Stomach (tissue), 9 donors: Measurements from ENCODE around the gene OS9. TPM values are rescaled to one million over a fixed set of nuclear protein-coding genes. Genes with fewer than 3 reads are reported as not detected.

Experiments used
- DNase-seq, 2 donors: peaks; one replicate each; pipeline versions ENCODE4 v3.0.0 to v3.0.0-alpha.2; 2013 to 2019
- H3K27ac ChIP-seq, 5 donors: fragments of 200-600 bp in 4 of 5; sonication (generic) in 4 of 5; one replicate each; pipeline ENCODE4 v1.5.1; 2013 to 2019; ENCODE audit warnings: mild to moderate bottlenecking in 1 of 5, moderate library complexity in 1 of 5
- H3K27me3 ChIP-seq, 3 donors: fragments of 200-600 bp; sonication (generic); one replicate each; pipeline ENCODE4 v1.5.1; 2017 to 2019; ENCODE audit warnings: mixed run types in 1 of 3
- H3K36me3 ChIP-seq, 4 donors: fragments of 200-600 bp; sonication (generic); 1 replicate in 3 of 4; 2 replicates in 1 of 4; pipeline ENCODE4 v1.5.1; 2016 to 2019
- H3K4me1 ChIP-seq, 4 donors: fragments of 200-600 bp; sonication (generic); one replicate each; pipeline ENCODE4 v1.5.1; 2016 to 2019
- H3K4me3 ChIP-seq, 4 donors: fragments of 200-600 bp; sonication (generic) in 3 of 4; one replicate each; pipeline ENCODE4 v1.5.1; 2016 to 2019; ENCODE audit warnings: mild to moderate bottlenecking in 1 of 4
- H3K9me3 ChIP-seq, 4 donors: fragments of 200-600 bp; sonication (generic); one replicate each; pipeline ENCODE4 v1.5.1; 2016 to 2019
- EP300 ChIP-seq: sonication (generic); formaldehyde crosslinking; IDR thresholded peaks from one replicate; pipeline ENCODE4 v1.6.1; 2017; ENCODE audit warnings: antibody characterized with exemption
- POLR2A ChIP-seq, 4 donors: fragments of 450-650 bp; IDR thresholded peaks; one replicate each; pipeline ENCODE4 v1.6.1; 2016; ENCODE audit warnings: antibody characterized with exemption in 4 of 4, control low read depth in 2 of 4, mild to moderate bottlenecking in 1 of 4, moderate library complexity in 1 of 4
- POLR2AphosphoS5 ChIP-seq, 3 donors: sonication (generic); formaldehyde crosslinking; IDR thresholded peaks; one replicate each; pipeline ENCODE4 v1.6.1; 2016; ENCODE audit warnings: antibody characterized with exemption in 3 of 3
- WGBS, 5 donors: extraction: QIAGEN DNeasy Blood & Tissue Kit in 3 of 5; methylation state at CpG; one replicate each; pipeline versions ENCODE4 v1.1.5 to v1.1.7; 2013 to 2018; 5-methylcytosine and 5-hydroxymethylcytosine counted together
- intact Hi-C: fragments of 100-400 bp; cut with DNase I; formaldehyde crosslinking; loops from one replicate; pipeline ENCODE4 v1.15.1; 2023; ENCODE audit warnings: low total_unique reads
- polyA plus RNA-seq, 3 donors: library from polyadenylated mRNA; stranded (reverse); fragments of 200-250 nt; gene quantifications; one replicate each; pipeline ENCODE4 v1.2.3, GENCODE V29; 2013
- total RNA-seq, 5 donors: library from RNA; depleted of rRNA; stranded (reverse); fragments of >200 nt; gene quantifications; one replicate each; pipeline versions ENCODE4 v1.1.0 to v1.2.3, GENCODE V29; 2014 to 2016
- TF ChIP-seq, protein P1 (sequence below), 7 experiments: fragments of 450-650 bp in 4 of 7; fragments of 200-600 bp in 3 of 7; sonication (generic) in 3 of 7; IDR thresholded peaks; one replicate each; pipeline ENCODE4 v1.5.1; 2016 to 2019; ENCODE audit warnings: antibody characterized with exemption in 7 of 7, control low read depth in 2 of 7, mild to moderate bottlenecking in 1 of 7
- donor health status: healthy with polysubstance abuse.
- donor health status: Bipolar disorder and iron deficiency.
- donor health status: healthy.

The OS9 gene
- total and polyA plus RNA-seq, 8 donors = 85.8 to 408 (median 169) TPM

DNA sequence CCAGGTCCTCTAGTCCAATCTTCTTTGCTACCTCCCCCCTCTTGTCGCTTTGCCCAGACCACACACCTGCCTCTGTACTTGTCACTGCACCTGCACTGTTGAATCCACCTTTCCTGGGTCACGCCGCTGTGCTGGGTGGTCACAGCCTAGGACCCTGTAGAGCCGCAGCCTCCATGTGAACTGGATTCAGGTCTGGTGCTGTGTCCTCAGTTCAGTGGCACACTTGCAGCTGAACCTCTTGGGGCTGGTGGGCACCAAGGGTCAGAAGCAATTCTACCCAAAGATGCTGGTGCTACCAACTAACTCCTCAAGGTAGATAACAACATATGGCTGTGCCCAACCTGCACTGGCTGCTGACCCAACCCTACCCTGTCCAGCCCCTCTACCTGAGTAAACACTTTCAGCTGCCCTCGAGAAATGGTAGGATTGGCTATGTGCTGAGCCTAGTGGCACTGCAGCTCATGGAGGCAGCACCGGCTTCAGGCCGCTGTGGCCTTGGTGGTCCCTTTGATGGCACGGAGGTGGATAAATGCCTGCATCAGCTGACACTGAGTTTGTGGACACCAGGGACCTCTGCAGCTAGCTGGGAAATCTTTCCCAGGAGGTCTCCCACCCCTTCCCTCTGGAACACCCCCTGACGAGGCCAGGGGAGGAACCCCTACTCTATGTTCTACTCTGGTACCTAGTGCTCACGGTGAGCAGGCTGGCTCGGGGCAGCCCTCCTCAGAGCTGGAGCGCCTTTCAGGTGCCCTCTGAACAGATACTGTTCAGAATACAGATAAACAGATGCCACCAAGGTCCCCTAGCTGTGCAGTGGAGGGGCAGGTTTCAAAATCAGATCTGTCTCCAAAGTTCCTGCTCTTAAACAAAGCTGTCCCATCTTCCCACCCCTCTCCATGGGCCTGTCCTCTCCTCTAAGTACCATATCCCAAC is 30.3 kb downstream of the OS9 start:
- H3K4me3 ChIP-seq = no peak overlapping the region
- peaks cover 19 to 47% (median 34%) of the 10 kb centered on the region in 4 donors for H3K36me3 ChIP-seq
- H3K27ac ChIP-seq = no peak overlapping the region
- intact Hi-C loops = no loop called here
- H3K27me3 ChIP-seq = peaks cover 0 to 49% (median 0%) of the 10 kb centered on the region in 3 donors
- H3K9me3 ChIP-seq = no peaks in the 10 kb centered on the region
- peaks cover 19 to 27% (median 22%) of the 10 kb centered on the region in 4 donors for H3K4me1 ChIP-seq
- WGBS, 5 donors = 73 to 81% (median 77%) methylated on average over 8 to 12 of the region's 12 CpGs
- DNase-seq = peak in 1 of 2 donors; percentile 7
- TF ChIP-seq POLR2A (IDR thresholded peaks at IDR 0.05) (no peak), POLR2AphosphoS5 (IDR thresholded peaks at IDR 0.05) (no peak), EP300 (no peak)
- TF ChIP-seq, protein P1, sequence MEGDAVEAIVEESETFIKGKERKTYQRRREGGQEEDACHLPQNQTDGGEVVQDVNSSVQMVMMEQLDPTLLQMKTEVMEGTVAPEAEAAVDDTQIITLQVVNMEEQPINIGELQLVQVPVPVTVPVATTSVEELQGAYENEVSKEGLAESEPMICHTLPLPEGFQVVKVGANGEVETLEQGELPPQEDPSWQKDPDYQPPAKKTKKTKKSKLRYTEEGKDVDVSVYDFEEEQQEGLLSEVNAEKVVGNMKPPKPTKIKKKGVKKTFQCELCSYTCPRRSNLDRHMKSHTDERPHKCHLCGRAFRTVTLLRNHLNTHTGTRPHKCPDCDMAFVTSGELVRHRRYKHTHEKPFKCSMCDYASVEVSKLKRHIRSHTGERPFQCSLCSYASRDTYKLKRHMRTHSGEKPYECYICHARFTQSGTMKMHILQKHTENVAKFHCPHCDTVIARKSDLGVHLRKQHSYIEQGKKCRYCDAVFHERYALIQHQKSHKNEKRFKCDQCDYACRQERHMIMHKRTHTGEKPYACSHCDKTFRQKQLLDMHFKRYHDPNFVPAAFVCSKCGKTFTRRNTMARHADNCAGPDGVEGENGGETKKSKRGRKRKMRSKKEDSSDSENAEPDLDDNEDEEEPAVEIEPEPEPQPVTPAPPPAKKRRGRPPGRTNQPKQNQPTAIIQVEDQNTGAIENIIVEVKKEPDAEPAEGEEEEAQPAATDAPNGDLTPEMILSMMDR (IDR thresholded peaks at IDR 0.05) = no peak

DNA sequence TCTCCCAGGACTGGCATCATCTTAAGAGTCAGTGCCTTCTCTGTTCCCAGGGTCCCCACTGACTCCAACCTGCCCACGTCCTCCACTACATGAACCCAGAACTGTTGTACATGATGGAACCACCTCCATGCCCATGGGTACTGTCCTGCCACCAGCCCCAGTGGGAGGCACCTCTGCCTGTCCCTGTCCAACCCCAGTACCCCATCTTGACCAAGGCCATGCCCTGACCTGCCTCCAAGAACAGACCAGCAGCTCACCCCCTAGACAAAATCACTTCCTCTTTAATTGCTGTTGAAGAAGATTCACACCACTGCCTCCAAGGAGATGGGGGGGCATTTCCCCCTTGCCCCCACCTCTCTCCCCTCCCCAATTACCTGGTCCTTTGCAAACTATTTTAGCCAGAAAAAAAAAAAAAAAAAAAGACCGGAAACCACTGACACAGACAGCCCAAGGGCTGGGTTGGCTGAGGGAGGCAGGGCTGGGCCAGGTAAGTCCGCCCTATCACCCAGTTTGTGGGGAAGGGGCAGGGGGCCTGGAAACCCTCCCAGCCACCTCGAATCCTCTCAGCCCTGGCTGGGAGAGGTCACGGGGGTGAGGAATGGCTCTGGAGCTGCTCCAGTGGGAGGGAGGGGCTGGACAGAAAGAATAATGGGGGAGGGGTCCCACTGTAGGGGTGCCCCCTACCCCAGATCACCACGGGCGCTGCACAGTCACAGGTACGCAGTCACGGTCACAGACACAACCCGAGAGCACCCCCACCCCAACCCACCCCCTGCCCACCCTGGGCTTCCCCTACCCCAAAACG is 31.2 kb downstream of the OS9 start:
- H3K4me3 ChIP-seq = no peak overlapping the region
- H3K36me3 ChIP-seq = peaks cover 13 to 40% (median 25%) of the 10 kb centered on the region in 4 donors

DNA sequence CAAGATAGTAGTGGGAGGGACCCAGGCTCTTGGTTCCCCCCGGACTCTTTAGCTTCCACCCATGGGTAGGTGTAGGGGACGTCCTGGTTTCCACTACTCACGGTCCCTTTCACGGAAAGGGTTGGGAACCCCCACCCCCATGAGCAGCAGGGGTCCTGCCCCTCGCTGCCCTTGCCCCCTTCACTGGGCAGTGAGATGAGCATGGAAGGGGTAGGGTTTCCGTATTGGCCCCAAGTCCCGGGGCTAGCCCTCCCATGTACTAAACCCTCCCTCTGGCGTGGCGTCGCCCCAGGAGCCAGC is 31.9 kb downstream of the OS9 start:
- peak overlapping the region; percentile 55 to 68 (median 60) for H3K4me3 ChIP-seq
- H3K4me1 ChIP-seq = peaks cover 19 to 27% (median 22%) of the 10 kb centered on the region in 4 donors
- H3K27me3 ChIP-seq = peaks cover 0 to 62% (median 0%) of the 10 kb centered on the region in 3 donors
- H3K36me3 ChIP-seq = peaks cover 6 to 40% (median 18%) of the 10 kb centered on the region in 4 donors
- TF ChIP-seq, protein P1 (IDR thresholded peaks at IDR 0.05) = no peak
- TF ChIP-seq POLR2AphosphoS5 (IDR thresholded peaks at IDR 0.05) (no peak), EP300 (no peak), POLR2A (IDR thresholded peaks at IDR 0.05) (no peak)
- peak overlapping the region in 3 of 5 donors; percentile 65 to 75 (median 67) for H3K27ac ChIP-seq
- H3K9me3 ChIP-seq = no peaks in the 10 kb centered on the region
- 10 to 58% (median 19%) methylated on average over 2 to 10 of the region's 10 CpGs for WGBS, 5 donors
- intact Hi-C loops = no loop called here
- no peak for DNase-seq

More for the DNA sequence above, 31.2 kb downstream of the OS9 start:
- 40 to 68% (median 52%) methylated on average over 8 to 11 of the region's 11 CpGs for WGBS, 5 donors
- peaks cover 0 to 55% (median 0%) of the 10 kb centered on the region in 3 donors for H3K27me3 ChIP-seq
- H3K9me3 ChIP-seq = no peaks in the 10 kb centered on the region
- peak in 1 of 2 donors; percentile 15 for DNase-seq
- H3K27ac ChIP-seq = no peak overlapping the region
- H3K4me1 ChIP-seq = peaks cover 19 to 27% (median 22%) of the 10 kb centered on the region in 4 donors
- TF ChIP-seq POLR2A (IDR thresholded peaks at IDR 0.05) (no peak), POLR2AphosphoS5 (IDR thresholded peaks at IDR 0.05) (no peak), EP300 (no peak)
- TF ChIP-seq, protein P1 (IDR thresholded peaks at IDR 0.05) = no peak
- intact Hi-C loops = no loop called here
